ELF-1 (cell line): ENCODE measurements around the gene SMTNL1.

Experiments used
- DNase-seq: peaks from one replicate; pipeline ENCODE4 v3.0.0-alpha.2; 2016; ENCODE audit warnings: low read depth, low spot score

SMTNL1 gene

DNA sequence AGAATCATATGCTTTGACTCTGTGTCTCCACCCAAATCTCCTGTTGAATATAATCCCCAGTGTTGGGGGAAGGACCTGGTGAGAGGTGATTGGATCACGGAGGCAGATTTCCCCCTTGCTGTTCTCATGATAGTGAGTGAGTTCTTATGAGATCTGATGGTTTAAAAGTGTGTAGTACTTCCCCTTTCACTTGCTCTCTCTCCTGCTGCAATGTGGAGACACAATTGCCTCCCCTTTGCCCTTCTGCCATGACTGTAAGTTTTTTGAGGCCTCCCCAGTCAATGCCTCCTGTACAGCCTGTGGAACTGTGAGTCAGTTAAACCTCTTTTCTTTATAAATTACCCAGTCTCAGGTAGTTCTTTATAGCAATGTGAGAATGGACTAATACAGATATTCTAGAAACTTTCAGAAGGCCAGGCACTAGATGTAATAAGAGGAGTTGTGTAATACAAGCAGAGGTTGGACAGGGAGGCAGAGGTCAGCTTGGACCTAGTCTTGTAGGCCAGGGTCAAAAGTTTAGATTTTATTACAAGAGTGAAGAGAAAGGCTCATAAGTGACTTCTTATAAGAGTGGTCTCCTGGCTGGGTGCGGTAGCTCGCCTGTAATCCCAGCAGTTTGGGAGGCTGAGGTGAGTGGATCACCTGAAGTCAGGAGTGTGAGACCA, 50.8 kb downstream of the SMTNL1 start:
- no peak for DNase-seq

DNA sequence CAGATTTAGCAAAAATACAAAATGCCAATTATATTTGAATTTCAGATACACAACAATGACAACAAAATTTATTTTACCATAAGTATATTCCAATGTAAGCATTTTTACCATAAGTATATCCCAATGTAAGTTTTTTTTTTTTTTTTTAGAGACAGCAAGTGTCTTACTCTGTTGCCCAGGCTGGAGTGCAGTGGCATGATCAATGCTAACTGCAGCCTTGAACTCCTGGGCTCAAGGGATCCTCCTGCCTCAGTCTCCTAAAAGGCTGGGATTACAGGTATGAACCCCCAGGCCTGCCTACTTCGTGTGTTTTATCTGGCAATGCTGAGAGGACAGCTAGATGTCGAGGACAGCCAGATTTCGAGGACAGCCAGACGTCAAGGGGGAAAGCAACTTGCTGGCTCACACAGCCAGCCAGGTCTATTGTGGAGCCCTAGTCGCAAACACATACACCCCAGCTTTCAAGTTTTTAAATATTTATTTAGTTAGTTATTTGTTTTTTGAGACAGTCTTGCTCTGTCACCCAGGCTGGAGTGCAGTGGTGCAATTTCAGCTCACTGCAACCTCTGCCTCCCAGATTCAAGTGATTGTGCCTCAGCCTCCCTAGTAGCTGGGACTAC, 59.0 kb downstream of the SMTNL1 start:
- no peak for DNase-seq

DNA sequence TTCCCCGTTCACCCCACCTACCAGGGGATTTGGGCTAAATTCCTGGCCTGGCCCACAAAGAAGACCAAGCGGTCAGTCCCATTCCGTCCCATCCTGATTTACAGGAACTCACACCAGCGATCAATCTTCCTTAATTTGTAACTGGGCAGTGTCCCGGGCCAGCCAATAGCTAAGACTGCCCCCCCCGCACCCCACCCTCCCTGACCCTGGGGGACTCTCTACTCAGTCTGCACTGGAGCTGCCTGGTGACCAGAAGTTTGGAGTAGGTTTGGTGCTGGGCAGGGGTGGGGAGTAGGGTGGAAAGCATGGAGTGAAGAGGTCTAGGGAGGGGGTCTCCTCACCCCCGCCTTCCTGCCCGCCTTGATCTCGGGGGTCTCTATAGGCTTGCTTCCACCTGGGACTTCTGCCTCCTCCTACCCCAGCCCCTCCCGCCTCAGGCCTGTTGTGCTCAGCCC, 60.1 kb downstream of the SMTNL1 start, which contains the start of gene SERPING1:
TSS of gene SERPING1 (plus strand) at position 225 of the 455 bp plus-strand sequence. CDS start 586 bp downstream, outside the sequence.
- peak; percentile 89 for DNase-seq

DNA sequence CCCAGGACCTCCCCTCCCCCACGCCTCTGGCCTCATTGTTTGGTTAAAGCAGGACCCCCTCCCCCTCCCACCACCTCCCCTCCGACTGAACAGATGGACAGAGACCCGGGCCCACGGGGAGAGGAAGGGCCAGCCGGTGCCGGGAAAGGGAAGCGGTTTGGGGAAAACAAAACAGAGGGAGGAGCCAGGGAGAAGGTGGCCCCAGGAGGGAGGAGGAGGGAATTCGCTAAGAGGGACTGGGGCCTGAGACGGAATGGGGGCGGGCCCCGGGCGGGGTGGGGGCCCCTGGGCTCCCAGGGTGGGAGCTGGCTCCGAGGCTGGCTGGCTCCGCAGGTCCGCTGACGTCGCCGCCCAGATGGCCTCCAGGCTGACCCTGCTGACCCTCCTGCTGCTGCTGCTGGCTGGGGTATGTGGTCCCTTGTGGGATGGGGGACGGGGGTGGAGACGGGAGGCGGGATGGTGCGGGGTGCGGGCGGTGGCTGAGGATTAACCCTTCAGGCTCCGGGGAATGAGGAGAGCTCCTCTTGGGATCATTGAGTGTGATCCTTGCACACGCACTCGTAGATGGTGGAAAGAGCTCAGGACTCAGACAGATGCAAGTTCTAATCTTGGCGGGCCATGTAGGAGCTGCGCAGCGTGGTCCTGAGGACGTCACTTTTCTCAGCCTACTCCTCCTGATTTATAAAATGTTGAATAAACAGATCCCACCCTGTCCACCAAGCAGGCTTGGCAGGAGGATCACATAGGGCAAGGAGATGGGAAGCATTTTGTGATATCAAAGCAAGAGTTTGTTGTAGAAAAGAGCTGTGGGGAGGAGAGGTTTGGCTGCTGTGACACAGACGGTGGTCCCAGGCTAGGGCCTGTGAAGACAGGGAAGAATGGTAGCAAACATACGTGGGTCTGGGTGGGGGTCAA, 60.8 kb downstream of the SMTNL1 start:
- peak; percentile 96 for DNase-seq

DNA sequence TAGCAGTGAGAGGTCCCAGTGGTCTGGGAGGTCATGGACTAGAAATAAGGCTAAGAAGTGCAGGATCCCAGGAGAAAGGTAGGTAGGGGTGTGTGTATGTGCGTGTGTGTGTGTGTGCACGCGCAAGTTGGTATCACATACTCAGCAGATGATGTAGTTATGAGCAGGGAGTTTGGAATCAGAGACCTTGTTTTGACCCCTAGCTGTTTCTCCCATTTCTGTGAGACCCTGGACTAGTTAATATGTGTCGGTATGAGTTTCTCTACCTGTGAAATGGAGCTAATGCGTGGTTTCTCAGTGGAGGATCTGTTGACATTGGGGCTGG, 61.4 kb downstream of the SMTNL1 start:
- DNase-seq = no peak

DNA sequence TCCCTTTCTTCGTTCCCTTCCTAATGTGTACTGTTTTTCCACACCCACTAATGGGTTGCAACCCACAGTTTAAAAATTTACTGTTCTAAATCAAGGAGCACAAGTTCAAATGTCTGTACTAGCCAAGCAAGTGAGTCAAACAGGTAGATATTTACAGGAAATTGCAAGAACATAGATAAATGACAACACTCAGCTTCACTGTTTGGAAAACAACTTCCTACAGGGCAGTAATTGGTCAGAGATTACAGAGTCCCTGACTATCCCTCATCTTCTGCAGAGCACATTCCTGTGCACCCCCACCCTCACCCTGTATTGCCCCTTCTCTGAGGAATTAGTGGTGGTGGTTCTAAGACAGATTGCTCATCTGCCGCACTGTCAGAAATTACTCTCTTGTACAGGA, 62.0 kb downstream of the SMTNL1 start:
- DNase-seq = no peak
